DOHH2 (cell line): Measurements from ENCODE around the gene UBR3.

ENCODE experiments used
- EZH2phosphoT487 ChIP-seq: fragments of 200-600 bp; sonication (generic); IDR thresholded peaks from 2 replicates; pipeline ENCODE4 v1.6.1; 2017; ENCODE audit warnings: borderline replicate concordance, mild to moderate bottlenecking, antibody characterized with exemption, low read length, moderate library complexity, mixed read lengths
- TF ChIP-seq, protein P1 (sequence below): fragments of 200-600 bp; sonication (generic); IDR thresholded peaks from one replicate; pipeline ENCODE4 v1.5.1; 2014; ENCODE audit warnings: antibody characterized with exemption, mild to moderate bottlenecking, low read depth, low read length; ENCODE audit not compliant: poor library complexity, severe bottlenecking

DNA sequence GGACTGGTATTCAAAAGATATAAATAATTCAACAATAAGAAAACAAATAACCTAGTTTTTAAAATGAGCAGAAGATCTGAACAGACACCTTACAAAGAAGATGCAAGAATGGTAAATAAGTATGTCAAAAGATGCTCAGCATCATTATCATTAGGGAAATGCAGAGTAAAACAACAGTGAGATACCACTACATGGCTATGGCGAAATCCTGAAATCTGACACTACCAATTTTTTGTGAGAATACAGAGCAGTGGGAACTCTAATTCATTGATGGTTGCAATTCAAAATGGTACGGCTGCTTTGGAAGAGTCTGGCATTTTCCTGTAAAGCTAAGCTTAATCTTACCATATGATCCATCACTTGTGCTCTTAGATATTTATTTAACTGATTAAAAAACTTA lies 151.8 kb downstream of the UBR3 start:
- TF ChIP-seq, protein P1, sequence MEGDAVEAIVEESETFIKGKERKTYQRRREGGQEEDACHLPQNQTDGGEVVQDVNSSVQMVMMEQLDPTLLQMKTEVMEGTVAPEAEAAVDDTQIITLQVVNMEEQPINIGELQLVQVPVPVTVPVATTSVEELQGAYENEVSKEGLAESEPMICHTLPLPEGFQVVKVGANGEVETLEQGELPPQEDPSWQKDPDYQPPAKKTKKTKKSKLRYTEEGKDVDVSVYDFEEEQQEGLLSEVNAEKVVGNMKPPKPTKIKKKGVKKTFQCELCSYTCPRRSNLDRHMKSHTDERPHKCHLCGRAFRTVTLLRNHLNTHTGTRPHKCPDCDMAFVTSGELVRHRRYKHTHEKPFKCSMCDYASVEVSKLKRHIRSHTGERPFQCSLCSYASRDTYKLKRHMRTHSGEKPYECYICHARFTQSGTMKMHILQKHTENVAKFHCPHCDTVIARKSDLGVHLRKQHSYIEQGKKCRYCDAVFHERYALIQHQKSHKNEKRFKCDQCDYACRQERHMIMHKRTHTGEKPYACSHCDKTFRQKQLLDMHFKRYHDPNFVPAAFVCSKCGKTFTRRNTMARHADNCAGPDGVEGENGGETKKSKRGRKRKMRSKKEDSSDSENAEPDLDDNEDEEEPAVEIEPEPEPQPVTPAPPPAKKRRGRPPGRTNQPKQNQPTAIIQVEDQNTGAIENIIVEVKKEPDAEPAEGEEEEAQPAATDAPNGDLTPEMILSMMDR = no peak
- TF ChIP-seq EZH2phosphoT487 = no peak
